Bone marrow (tissue), 2 donors: ENCODE data around the gene HSPA2.

ENCODE experiments used
- DNase-seq, 2 donors: peaks; one replicate each; lab custom pipeline; 2025; lab: John Stamatoyannopoulos, UW

HSPA2 gene

DNA sequence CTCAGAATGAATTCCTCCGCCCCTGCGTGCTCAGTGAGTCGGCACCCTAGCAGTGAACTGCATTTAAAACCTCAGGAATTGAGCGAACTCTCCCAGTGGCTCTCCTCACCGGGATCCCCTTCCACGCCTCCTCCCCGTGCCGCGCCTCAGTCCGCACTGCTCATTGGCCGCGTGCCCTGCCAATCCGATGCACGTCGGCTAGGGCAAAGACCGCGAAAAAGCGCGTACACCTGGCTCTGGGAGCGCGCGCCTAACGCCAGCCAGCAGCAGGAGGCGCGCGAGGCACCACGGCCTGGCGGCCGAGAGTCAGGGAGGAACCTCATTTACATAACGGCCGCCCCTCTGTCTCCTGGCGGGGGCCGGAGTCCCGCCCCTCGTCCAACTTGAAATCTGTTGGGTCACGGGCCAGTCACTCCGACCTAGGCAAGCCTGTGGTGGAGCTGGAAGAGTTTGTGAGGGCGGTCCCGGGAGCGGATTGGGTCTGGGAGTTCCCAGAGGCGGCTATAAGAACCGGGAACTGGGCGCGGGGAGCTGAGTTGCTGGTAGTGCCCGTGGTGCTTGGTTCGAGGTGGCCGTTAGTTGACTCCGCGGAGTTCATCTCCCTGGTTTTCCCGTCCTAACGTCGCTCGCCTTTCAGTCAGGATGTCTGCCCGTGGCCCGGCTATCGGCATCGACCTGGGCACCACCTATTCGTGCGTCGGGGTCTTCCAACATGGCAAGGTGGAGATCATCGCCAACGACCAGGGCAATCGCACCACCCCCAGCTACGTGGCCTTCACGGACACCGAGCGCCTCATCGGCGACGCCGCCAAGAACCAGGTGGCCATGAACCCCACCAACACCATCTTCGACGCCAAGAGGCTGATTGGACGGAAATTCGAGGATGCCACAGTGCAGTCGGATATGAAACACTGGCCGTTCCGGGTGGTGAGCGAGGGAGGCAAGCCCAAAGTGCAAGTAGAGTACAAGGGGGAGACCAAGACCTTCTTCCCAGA is at the start of gene HSPA2:
Gene HSPA2 (plus strand): TSS at position 534 of the 995 bp plus-strand sequence. CDS start 109 bp downstream, at position 643.
- DNase-seq = peak; percentile 77 to 98

DNA sequence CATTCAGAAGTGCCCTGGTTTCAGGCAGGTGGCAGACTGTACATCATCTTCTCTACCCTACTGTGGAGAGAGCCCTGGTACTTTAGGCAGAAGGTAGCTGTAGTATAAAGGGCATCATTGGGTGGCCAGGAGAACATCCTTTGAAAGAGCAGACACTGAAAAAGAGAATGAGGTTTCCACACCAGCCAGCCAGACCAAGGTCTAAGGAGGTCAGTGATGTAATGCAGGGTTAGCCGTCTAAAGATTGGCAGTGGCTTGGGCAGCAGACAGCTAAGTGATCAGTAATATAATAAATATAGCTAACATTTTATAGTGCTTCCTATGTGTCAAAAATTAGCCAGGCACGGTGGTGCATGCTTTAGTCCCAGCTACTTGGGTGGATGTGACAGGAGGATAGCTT is 48.9 kb upstream of the HSPA2 start:
- DNase-seq = no peak

- DNase-seq = no peak
These were observed 47.1 kb upstream of the HSPA2 start for GRCh38 chr14:64493455-64493854.

- no peak for DNase-seq
These were observed 45.3 kb upstream of the HSPA2 start for GRCh38 chr14:64495252-64495651.

DNA sequence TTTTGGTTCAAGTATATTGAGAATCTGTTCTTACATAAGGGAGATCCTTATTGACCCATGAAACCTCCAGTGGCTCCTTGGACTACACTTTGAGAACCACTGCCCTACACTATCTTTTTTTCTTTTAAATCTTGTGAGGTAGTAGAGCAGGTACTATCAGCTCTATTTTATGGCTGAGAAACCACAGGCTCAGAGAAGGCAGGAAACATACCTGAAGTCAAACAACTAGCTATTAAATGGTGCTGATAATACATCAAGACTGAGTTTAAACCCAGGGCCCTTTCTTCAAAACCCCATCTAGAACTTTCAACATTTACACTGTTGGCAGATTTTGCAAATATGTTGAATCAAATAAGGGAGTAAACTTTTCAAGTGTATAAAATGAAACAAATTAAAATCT is 43.8 kb upstream of the HSPA2 start:
- no peak for DNase-seq

GRCh38 chr14:64500088-64500487 is 40.5 kb upstream of the HSPA2 start:
- DNase-seq = no peak

DNA sequence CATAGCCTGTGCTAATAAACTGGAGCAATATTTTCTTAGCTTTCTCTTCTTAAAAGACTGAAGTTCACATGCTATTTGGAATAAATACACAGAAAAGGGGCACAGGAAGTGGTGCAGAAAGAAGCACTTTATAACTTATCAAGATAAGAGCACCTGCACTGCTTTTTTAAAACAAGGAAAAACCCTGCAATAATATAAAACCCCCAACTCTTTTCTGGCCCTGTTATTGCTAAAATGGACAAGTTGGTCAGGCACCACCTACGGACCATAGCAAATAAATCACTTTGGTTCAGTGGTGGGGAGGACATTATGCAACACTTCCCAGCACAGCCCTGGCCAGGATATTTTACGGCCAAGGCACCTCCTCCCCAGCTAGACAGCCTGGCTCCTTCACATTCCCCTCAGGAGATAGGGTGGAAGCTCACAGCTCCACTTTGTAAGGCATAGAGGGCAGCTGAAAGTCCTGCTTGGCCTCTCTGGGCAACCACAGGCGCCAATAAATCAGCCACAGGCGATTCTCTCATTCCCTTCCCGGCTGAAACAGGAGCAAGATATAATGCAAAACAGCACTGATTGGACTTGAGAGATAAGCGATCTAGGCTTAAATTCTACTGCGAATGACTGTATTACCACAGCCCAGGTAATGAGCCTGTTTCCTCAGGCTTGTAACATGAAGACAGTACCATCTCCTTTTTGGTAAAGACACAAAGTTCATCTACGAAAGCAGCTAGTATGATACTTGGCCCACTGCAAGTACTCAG is 39.0 kb upstream of the HSPA2 start:
- no peak for DNase-seq

DNA sequence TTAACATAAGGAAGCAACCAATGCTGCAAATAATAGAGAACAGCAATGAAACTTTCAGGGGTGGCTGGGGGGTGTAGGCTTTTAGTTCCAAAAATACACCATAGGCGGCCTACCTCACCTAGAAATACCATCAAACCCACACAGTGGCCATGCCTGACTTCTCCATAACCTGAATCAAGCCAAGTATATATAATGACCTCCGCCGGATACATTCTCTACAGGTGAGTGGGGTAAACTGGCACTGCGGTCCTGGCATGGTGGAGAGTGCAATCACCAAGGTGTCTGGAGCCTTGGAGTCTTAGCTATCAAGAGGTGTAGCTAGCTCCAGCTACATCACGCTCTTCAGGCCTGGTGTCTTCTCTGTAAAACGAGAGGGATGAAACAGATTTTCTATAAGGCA is 38.1 kb upstream of the HSPA2 start:
- DNase-seq = no peak

GRCh38 chr14:64502887-64503433 is 37.6 kb upstream of the HSPA2 start:
- DNase-seq = no peak

DNA sequence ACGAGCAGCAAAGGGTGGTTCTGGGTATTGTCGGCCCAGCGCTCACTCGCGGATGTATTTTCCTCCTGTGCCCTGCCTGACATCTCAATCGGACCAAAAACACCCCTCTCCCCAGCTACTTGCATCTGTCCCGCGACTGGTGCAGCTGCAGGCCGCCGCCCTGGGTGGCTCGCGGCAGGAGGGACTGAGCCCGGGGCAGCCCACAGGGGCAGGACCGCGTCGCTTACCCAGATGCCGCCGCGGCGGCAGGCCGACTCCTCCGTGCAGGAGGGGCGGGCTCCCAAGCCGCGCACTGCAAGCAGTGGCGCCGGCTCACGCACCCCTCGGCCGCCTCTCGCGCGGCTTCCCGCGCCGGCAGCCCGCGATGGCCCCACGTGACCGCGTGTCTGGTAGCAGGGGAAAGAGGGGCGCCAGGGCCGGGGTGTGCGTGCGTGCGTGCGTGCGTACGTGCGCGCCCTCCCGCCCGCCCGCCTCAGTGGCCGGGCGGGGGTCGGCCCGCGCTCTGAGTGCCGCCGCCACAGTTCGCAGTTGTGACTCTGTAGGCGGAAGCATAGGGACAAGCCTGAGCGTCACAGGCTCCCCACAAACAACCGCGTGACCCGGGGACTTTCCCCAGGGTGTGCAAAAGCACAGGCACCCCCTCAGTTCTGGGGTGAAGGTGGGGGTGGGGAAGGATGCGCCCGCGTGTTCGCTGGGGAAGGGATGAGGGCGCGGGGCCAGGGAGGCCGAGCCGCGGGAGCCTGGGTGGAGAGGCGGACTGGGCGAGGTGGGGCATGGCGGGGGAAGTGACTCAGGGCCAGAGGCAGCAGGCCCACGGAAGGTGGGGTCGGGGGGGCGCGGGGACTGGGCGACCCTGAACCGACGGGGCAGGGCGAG is 36.9 kb upstream of the HSPA2 start, which contains the start of gene ZBTB25:
Gene ZBTB25 (minus strand): TSS at position 405 of the 876 bp plus-strand sequence. CDS start 13,305 bp downstream, outside the sequence.
- peak; percentile 88 to 90 for DNase-seq

GRCh38 chr14:64504310-64504896 is 36.1 kb upstream of the HSPA2 start, which contains the start of gene ZBTB1:
Gene ZBTB1 (plus strand): TSS chr14:64504770. CDS start chr14:64521505, 16,735 bp downstream.
- DNase-seq = peak; percentile 56 to 90

- peak; percentile 79 to 84 for DNase-seq
These were observed 35.4 kb upstream of the HSPA2 start for GRCh38 chr14:64504897-64505794.

DNA sequence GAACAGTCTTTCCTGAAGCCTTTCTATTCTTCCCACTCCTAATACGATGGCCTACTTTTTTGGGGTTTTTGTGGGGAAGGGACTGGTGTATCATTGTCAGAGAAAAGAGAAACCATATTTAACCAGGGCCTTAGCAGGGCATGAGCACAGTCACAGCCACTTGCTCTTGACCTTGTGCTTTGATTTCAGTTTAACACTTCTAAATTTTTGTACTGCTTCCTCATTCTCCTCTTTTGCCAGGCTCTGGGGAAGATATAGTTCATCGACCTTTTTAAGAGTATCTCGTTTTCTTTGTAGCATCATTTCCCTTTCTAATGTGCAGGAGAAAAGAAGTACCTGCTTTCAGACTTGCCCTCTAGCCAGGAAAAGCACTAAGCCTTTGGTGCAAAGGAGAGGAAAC is 33.8 kb upstream of the HSPA2 start:
- DNase-seq = peak in 1 of 2 donors; percentile 45

DNA sequence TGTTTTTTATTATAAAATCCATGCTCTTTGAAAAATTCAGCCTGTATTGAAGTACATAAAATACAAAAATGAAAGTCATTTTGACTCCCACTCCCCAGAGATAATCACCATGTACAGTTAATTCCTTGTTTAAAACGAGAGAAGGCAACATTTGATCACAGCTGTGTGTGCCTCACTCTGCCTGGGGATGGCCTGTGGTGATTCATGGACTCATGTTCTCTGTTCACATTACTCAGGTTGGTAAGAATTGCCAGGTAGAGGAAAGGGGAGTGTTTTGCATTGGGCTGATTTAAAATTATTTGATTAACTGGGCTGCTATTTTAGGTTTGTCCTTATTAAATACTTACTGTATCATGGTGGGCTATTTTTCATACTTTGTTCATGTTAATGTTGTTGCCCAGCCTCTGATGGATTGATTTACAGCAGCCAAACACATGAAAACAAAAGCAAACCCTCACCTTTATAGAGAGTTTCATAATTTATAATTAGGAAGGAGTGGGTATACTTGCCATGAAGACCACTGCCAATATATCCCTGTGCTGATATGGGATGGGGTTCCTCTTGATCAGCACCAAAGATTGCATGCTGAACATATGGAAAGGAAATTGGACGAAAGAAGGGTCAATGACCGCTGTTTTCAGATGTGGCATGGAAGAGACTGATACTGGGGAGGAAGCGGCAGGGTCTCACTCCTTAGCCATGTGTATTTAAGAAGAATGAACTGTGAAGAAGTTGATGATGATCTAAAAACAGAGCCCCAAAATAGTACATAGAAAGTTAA is 33.0 kb upstream of the HSPA2 start:
- no peak for DNase-seq

- no peak for DNase-seq
These were observed 32.2 kb upstream of the HSPA2 start for GRCh38 chr14:64508215-64508776.

DNA sequence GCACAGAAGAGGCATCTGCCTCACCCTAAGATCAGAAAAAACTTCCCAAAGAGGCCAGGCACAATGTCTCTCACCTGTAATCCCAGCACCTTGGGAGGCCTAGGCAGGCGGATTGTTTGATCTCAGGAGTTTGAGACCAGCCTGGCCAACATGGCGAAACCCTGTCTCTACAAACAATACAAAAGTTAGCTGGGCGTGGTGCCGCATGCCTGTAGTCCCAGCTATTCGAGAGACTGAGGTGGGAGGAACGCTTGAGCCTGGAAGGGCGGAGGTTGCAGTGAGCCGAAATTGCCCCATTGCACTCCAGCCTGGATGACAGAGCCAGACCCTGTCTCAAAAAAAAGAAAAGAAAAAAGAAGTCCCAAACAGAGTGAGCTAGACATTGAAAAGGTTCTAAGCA is 31.5 kb upstream of the HSPA2 start:
- DNase-seq = no peak

DNA sequence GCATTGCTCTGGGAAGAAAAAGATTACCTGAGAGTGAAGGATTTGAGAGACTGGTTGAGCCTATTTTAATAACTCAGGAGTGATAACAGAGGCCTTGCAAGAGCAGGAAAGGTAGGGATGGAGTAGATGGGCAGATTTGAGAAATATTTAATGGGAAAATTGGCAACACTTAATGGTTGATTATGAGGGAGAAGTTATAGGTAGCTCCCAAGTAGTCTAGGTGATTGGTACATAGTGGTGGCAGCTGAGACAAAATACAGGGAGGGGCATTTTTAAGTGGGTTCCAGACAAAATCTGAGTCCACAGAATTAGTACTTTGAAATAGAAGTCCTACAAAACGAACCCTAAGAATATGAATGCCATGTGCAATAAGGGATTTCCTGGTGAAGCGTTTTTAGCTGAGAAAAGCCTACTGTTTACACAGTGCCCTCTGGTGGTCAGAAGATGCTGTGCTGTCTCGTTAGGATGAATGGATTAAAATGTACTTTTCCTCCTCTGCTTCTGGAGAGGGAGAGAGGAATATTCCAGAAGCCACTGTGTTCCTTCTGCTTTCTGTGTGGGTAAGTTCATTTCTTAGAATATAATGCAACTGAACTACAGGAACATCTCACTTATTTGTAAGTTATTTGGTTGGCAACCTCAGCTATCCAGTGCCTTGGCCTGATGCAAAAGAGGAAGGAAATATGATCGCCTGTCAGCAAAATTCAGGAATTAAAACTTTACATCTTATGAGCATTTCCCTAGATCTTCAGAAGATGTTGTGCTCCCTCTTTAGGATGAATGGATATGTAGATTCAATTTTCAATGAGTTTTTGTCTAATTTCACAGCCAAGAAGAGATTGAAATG is 29.5 kb upstream of the HSPA2 start:
- peak in 1 of 2 donors; percentile 66 for DNase-seq

DNA sequence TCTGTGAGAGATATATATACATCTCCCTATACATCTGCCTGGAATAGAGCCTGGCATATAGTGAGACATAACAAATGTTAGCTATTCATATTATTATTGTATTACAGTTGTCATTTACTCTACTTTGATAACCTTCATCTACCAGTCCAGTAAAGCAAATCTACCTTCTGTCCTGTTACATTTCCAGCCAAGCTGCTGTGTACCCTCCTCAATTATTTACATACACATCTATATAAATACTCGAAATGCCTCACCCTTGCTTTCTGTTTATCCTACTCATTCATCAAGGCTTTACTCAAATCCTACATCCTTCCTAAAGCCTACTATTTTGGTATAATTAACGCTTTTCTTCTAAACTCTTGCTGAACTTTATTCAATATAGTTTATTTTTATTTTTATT is 27.3 kb upstream of the HSPA2 start:
- DNase-seq = no peak
